ENCODE results near the gene FMNL3.
"Not testable (repeated sequence)": the region's sequence is repeated elsewhere in the genome, so short reads cannot be mapped to it uniquely, and the experiment has no call there.

The FMNL3 gene

DNA sequence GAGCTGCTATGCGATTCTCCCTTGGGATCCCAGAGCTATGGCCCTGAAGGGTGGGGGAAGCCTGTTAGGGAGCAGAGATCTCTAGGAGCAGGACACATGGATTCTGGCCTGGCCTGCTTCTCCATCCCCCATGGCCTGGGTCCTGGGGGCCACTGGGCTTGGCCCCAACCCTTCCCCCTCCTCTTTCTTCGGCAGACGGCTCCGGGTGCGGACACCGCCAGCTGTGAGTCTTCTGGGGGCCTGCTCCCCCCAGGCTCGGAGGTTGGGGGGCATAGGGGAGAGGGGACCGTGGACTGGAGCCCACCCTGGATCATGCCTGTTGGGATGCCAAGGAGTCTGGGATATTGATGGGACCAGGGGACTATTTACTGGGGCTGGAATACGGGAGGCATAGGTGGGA, 74.8 kb downstream of the FMNL3 start:
- no peak for DNase-seq (ENCODE audit: low read depth in 3 of 3)

DNA sequence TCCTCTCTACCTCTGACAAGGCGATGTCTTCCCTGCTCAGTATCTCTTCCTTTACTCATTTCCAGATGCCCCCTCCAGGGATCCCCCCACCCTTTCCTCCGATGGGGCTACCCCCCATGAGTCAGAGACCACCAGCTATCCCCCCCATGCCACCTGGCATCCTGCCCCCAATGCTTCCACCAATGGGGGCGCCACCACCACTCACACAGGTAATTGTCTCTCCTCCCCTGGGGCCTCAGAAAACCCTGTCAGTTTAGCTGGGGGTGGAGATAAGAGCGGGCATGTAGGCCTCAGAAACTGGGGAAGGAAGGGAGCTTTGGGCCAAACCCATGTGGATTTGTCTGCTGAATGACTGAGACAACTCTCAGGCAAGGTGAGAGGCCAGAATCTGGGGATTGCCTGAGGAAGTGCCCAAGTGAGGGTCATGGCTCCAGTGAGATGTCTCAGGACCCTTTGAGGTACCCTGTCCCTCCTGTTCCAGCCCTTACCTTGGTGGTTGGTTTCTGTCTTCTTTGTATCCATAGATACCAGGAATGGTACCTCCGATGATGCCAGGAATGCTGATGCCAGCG, 75.8 kb downstream of the FMNL3 start:
- DNase-seq (ENCODE audit: low read depth in 3 of 3): no peak

DNA sequence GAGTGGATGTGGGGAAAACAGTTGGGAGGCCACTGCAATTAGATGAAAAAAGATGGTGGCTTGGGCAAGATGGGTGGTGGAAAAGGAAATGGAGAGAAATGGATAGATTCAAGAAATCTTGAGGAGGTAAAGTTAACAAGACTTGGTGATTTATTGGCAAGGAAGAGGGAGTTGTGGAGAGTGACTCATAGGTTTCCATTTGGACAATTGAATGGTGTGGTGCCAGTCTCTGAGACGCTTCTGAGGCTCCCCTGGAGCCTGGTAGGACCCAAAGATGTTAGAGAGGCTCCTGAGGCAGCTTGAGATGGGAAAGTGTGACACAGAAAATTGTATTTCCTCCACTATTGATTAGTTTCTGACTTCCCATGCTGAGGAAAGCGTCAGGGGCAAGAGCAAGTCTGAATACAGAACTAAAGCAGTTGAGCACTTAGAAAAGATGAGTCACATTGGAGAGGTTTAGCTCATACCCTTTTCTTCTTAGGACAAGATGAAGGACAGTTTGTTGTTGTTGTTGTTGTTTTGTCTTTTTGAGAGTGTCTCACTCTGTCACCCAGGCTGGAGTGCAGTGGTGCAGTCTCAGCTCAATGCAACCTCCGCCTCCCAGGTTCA, 79.3 kb downstream of the FMNL3 start:
- no peak for DNase-seq (ENCODE audit: low read depth in 3 of 3)

DNA sequence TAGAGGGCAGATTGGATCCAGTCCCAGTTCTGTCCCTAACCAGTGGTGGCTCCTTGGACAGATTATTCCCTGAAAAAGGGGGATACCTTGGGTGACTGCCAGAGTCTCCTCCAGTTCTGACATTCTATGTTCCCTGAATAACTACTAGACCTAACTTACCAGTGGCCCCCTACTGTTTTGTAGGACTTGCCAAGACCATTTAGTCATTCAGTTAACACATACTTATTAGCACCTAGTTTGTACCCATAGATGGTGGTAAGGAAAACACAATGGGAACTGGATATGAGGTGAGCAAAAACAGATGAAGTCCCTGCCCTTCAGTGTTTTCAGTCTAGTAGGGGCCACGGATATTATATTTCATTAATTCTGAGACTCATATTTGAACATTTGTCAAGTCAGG, 80.4 kb downstream of the FMNL3 start:
- no peak for DNase-seq (ENCODE audit: low read depth in 3 of 3)

DNA sequence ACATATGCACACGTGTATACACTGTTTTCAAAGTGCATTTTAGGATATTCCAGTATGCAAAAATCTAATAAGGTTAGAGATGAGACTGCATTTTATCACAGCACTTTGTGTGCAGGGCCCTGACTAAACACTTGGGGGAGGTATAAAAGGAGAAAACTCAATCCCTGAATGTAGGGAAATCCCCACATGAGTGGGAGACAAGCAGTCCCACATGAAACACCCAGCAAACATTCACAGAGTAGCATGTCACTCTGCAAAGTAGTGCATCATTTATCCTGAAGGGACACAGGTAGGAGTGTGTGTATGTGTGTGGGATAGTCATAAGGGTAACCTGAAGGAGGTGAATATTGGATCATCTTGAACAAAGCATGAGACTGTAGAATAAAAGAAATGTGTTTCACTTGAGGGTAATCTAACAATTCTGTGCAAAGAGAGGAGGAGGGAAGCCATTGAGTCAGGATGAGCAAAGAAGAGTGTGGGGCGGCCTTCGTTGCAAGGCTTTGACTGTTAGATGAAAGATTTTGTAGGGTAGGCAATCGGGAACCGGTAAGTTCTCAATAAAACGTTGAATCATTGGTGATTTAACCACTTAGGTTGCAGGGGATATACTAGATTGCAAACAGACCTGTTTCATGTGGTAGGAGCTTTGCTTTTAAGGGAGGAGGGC, 80.9 kb downstream of the FMNL3 start:
- no peak for DNase-seq (ENCODE audit: low read depth in 3 of 3)

DNA sequence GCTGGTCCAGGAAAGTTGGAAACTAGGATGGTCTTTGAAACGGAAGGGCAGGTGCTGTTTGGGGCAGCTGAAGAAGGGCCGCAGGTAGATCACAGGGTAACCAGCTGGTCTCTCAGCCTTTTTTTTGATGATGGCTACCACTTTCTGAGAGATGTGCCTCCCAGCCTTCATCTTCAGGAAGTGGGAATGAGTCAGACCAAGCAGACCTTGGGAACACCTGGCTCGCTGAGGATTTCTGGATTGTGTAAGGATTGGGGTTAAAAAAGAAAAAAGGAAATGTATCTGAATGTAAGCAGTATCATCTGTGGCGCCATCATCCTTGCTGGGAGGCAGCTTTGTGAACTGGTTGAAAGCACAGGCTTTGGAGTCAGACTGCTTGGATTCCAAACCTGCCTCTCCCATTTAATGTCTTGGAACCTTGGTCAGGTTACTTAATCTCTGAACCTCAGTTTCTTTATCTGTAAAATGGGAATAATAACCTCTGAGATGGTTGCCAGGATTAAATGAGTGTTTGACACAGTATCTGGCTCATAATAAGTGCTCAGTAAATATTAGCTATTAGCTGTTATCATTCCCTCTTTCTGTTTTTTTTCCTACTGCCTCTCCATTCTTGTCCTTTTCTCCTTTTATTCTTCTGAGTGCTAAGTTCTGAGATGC, 82.2 kb downstream of the FMNL3 start:
- no peak for DNase-seq (ENCODE audit: low read depth in 3 of 3)

DNA sequence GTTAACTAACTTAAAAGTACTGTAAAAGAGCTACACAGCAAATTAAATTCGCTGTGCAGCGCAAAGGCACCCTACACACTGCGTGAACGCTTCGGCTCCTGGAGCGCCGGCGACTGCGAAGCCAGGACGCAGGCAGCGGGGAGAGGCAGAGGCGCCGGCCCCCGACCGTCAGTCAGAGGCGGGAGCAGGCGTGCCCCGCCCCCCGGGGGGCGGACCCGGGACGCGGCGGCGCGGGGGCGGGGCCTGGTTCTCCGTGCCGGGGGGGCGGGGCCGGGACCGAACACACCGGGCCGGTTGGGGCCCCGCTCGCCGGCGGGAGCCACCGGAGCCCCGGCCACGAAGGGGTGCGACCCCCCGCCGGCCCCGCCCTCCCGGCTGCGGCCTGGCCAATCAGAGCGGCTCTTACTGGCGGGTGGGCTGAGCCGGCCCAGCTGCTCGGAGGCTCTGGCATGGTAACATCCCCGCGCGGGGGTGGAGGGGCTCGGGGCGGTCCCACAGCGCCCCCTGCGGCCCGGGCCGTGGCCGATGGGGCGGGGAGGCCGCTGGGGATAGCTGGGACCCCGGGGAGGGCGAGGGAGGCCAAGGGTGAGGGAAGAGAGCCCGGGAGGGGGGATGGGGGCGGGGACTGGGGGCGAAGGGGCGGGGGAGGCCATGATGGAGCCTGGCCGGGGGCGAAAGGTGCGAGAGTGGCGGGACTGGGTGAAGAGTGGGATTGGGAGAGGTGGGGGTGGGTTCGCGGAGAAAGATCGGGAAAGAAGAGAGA, 83.9 kb downstream of the FMNL3 start, which contains the start of gene PRPF40B:
PRPF40B (plus strand) TSS at position 420 of the 763 bp plus-strand sequence; CDS start at position 450, 30 bp downstream.
- DNase-seq (ENCODE audit: low read depth in 3 of 3): peak; percentile 73 to 75 (median 74)

DNA sequence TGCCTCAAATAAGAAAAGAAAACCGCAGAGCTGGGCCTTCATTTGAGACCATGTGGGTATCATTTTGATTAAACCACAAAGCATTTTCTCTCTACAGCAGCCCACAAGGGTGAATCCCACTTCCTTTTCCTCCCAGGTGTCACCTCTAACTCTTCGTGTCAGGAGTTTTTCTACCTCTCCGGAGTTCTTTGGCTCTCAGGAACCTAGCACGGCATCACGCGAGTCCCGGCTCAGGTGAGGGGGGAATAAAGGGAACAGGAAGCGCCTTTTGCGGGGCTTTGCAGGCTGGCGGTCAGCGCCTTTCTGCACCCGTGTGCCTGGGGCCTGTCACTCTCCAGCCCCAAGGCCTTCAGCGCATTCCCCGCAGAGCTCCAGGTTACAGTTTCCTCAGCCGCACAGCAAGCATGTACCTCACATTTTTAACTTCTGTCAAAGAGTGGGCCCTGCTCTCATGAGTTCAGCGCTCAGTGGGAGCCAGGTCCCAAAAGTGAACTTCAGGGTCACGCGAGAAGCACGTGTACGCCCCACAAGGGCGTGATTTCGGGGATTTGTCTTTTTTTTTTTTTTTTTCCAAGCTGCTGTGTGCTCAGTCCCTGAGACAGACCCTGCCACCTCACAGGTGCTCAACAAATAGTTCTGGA, 84.6 kb downstream of the FMNL3 start:
- peak in 1 of 3 experiments; percentile 31 for DNase-seq (ENCODE audit: low read depth in 3 of 3)

DNA sequence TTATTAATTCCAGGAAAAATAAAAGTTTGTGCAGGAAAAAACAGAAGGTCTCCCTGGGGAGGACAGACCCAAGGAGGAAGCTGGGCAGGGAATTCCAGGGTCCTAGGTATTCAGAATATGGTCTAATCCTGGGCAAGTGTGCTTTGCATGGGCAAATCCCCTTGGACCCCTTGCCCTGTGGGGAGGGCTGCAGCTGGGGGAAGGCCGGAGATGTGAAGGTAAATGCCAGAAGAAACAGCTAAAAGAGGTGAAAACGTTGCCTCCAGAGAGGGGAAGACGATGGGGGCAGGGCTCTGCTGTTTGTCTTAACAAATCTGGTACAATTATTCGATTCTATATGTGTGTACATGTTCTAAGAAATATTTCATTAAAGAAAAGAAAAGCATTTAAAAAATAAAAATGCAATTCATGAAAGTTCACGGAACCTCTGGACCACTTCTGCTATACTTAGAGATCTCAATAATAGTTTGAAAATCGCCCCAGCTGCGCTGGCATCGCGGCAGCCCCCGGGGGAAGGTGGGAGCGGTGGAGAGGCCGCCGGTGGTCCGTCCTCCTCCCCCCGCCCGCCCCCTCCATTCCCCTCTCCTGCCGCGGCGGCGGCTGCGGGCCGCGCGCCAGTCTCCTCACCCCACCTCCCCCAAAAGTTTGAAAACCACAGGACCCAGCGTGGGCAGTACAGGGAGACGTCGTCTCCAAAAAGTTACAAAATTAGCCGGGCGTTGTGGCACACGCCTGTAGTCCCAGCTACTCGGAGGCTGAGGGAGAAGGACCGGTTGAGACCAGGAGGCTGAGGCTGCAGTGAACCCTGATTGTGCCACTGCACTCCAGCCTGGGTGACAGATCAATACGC, 85.3 kb downstream of the FMNL3 start:
- no peak for DNase-seq (ENCODE audit: low read depth in 3 of 3)

DNA sequence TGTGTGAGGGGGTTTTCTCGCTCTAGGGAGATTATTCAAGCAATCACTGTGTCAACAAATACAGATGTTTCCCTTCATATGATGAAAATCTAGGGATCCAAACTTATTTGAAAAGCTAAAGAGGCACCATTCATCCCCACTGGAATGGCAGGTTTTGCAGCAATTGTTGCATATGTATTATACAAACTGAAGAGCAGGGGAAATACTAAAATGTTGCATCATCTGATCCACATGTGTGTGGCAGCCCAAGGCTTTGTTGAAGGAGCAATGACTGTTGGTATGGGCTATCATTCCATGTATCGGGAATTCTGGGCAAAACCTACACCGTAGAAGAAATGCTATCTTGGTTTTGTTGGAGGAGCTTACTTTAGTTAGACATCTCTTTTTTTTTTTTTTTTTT, 87.9 kb downstream of the FMNL3 start:
- DNase-seq (ENCODE audit: low read depth in 3 of 3): no peak

DNA sequence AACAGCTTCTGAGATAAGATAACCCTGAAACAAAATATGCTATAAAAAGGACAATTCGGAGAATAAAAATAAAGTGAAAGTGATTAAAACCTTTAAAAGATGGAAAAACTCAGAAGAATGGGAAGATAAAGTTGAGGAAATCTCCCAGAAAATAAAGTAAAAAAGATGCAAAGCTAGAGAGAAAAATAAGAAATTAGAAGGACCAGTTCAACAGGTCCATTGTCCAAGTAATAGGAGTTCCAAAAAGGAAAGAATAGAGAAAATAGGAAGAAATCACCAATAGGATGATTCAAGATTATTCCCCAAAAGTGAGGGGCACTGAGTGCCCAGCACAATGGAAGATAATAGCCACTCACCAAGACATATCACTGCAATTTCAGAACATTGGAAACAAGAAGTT, 88.6 kb downstream of the FMNL3 start:
- no peak for DNase-seq (ENCODE audit: low read depth in 3 of 3)

DNA sequence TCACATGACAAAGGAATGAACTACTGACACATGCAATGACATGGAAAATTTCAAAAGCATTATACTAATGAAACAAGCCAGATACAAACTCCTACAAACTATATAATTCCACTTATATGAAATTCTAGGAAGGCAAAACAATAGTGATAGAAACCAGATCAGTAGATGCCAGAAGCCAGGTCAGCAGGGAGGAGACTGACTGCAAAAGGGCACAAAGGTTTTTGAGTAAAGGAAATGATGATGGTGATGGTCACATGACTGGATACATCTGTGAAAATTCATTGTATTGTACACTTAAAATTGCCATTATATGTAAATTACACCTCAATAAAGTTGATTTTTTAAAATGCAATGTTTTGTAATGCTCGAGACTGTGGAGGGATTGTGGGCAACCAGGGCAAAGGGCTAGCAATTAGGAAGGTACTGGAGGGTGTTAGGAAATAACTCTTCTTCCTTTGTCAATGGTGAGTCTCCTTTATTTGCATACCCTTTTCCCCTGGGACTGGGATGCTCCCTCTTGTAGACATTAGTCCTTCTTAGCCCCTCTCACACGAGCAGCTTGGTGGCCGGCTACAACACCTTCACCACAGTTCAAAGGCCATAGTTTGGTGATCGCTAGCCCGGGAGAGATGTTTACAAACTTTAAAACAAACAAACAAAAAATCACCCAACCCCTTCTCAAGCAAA, 90.5 kb downstream of the FMNL3 start:
- DNase-seq (ENCODE audit: low read depth in 3 of 3): no peak

DNA sequence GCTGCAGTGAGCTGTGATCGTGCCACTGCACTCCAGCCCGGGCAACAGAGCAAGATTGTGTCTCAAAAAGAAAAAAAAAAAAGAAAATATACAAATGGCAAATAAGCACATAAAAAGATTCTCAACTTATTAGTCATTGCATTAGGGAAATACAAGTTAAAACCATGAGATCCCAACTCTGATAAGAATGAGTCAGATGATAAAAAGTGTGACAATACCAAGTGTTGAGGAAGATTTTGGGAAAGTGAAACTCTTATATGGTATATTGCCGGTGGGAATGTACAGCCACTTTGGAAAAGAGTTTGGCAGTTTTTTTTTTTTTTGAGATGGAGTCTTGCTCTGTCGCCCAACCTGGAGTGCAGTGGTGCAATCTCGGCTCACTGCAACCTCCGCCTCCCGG, 91.5 kb downstream of the FMNL3 start:
- no peak for DNase-seq (ENCODE audit: low read depth in 3 of 3)

DNA sequence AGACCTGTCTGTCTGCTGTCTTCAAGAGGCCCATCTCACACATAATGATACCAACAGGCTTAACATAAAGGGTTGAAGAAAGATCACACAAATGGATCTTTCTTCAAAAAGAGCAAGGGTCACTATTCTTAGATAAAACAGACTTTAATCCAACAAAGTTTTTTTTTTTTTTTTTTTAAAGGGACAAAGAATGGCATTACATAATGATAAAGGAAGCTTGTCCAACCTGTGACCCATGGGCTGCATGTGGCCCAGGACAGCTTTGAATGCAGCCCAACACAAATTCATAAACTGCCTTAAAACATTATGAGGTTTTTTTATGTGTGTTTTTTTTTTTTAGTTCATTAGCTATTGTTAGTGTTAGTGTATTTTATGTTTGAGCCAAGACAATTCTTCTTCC, 95.0 kb downstream of the FMNL3 start:
- DNase-seq (ENCODE audit: low read depth in 3 of 3): no peak

DNA sequence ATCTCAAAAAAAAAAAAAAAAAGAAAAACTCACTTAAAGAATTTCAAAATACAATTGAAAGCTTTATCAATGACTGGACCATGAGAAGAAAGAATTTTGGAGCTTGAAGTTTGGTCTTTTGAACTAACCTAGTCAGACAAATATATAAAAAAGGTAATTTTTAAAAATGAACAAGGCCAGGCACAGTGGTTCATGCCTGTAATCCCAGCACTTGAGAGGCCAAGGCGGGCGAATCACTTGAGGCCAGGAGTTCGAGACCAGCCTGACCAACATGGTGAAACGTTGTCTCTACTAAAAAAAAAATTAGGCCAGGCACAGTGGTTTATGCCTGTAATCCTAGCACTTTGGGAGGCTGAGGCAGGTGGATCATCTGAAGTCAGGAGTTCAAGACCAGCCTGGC, 96.4 kb downstream of the FMNL3 start:
- not testable (repeated sequence) for DNase-seq (ENCODE audit: low read depth in 3 of 3)

DNA sequence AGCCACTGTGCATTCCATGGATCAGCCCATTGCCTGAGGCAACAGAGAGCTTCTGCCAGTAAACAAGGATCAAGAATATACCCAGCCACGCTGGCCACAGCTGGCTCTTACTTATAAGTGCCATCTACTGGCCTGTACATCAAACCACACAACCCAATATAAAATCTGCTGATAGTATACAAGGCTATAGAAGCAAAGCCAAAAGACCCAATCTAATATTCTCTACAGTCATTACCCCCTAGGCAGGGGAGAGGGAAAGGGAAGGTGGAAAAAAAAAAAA, 97.4 kb downstream of the FMNL3 start:
- DNase-seq (ENCODE audit: low read depth in 3 of 3): no peak

DNA sequence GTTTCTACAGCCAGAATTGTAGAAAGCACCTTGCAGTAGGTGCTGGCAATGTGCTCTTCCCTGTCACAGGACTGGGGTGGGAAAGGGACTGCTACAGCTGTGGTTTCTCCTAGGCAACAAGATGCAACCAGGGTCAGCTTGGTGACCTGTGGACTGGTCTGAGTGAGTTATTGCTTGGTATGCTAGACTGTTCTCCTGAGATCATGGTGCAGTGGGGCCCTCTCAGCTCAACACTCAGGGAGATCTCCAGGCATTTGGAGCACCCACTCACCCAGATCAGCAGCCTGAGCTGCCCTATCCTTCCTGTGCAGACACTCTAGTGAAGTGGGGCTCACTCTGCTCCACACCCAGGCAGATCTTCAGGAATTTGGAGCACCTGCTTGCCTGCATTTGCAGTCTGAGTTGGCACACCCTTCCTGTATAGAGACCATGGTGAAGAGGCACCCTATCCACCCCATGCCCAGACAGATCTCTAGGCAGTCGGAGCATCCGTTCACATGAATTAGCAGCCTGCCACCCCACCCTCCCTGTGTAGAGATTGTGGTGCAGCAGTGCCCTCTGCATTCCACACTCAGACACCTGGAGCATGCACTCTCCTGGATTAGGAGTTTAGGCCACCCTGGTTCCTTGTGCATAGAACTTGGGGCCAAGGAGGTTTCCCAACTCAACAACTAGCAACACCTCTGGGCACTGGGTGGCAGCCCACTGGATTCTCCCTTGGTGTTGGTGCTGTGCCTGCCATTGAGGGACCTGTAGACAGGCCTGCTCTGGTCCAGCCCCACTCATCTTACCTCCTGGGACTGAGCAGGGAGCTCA, 97.9 kb downstream of the FMNL3 start:
- no peak for DNase-seq (ENCODE audit: low read depth in 3 of 3)

DNA sequence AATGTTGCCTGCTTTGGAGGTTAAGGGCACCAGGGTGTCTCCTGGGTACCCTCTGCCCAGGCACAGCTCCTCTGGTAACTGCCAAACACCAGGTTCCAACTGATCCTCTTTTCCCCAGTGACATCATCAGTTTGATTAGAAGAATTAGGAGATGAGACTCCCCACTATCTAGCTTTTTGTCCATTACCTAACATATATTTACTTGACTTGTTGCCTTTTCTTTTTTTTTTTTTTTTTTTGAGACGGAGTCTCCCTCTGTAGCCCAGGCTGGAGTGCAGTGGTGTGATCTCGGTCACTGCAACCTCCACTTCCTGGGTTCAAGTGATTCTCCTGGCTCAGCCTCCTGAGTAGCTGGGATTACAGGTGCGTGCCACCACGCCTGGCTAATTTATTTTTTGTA, 101.7 kb downstream of the FMNL3 start, which contains the start of gene FAM186B:
FAM186B (minus strand) TSS at position 101 of the 400 bp plus-strand sequence. CDS start 162 bp downstream, outside the sequence.
- not testable (repeated sequence) for DNase-seq (ENCODE audit: low read depth in 3 of 3)

DNA sequence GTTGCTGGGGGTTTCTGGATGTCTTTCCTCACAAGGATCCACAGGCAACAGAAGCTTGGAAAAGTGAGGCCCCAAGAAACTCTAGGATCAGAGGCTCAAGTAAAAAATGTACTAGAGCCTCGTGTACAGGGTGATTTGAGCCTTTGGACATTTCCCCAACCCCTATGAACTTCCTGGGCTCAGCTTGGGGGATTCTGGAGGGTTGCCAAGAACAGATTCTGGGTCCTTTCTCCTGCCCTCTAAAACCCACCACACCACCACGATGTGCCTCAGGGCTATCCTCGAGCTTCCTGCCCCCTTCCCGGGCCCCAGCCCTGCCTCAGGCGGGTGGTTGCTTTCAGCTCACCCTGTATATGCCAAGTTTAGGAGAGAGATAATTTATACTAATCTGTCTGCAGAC, 102.3 kb downstream of the FMNL3 start:
- DNase-seq (ENCODE audit: low read depth in 3 of 3): no peak
